NCI-H2029 treated with DMSO at 0.1 percent for 48 hours (cell line): Measurements from ENCODE around the gene GADL1.
A peak's percentile ranks its signal among the peaks of the same experiment; 100 is the strongest.

Experiments used
- DNase-seq: peaks from one replicate; lab custom pipeline; 2025; lab: John Stamatoyannopoulos, UW

Gene GADL1

DNA sequence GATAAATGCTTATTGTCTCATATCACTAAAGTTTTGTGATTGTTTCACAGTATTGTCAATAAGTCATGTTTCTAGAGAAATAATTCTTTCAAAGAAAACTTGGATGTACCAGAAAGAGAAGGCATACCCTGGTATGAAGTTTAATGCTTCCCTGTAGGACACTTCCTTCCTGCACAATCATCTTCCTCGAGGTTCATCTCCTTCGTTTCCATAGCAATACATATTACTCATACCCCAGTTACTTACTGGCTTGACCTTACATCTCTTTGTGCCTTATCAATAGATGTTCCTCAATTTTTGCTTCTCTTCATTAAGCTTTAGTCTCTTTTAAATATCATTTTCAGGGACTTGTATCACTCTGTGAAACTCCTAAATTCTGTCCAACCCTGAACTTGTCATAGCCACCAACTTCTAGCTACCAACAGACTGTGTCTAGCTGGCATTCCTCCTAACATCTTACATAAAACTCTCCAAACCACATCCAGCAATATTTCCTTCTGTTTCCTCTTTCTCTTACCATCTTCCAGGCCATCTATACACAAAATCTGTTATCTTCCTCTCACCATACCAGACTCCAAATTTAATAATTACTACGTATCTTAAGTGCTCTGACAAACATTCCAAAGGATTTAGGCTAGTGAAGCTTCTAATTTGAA, 134.3 kb downstream of the GADL1 start:
- DNase-seq, result no peak

DNA sequence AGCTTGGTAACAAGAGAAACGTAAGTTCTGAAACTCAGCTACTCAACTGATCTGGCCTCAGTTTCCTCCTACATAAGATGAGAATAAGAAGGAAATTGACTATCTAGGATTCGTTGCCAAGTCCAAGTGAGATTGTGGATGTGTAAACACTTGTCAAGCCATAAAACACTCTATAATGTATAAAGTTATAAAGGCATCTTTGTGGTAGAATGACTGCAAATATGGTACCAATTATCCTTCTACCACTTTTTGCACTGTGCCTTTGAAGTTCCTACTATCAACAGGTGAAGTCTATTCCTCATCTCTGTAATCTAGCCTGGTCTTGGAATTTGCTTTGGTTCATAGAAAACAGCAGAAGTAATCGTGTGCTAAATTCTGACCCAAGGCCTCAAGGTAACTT, 138.2 kb downstream of the GADL1 start:
- DNase-seq, result no peak

DNA sequence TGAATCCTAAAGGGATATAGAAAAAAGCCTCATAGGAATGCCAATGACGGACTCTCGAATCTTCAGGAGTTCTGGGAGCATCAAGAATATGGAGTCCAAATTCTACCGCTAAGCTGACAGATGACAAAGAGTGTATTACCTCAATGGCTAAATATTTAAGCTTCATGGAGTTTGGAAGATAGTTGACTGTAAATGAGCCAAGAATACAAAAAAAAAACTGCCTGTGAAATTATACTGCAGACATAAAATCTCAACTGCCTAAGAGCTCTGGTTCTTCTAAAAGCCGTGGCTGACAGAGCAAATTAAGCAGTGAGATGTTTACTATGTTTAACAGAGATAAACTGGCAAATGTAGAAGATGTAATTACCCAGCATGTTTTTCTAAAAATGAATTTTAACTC, 140.0 kb downstream of the GADL1 start:
- no peak for DNase-seq

DNA sequence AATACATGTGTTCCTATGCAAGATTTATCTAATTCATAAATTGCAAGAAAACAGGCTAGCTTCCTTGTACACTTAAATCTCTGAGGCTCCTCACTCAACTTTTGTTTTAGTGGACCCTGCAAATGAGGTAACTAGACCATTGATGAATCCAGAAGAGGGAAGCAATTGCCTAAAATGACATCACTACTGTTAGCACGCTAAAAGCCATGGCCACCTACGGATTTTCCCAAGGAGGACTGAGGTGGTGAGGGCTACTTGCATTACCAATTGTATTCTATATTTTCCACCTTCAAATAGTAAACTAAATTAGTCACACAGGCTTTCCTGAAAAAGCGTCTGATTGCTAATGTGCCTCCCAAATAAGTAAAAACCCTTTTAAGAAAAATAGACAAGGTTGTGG, 140.7 kb downstream of the GADL1 start:
- DNase-seq, result no peak

DNA sequence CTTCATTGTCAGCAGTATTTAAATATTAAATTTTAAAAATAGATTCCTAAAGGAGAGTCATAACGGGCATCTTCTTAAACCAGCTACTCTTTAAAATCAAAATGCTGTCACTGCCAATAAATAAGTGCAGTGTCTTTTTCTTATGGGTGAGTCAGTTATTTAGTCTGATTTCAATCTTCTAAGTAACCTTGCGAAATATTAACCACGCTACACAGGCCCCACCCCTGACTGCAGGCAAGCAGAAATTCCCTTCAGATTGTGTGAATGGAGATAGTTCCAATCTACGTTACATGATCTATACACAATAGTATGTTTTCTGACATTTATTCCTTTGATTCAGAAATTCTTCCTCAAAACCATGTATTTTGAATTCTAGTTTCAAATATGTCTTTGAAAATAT, 141.5 kb downstream of the GADL1 start:
- no peak for DNase-seq

DNA sequence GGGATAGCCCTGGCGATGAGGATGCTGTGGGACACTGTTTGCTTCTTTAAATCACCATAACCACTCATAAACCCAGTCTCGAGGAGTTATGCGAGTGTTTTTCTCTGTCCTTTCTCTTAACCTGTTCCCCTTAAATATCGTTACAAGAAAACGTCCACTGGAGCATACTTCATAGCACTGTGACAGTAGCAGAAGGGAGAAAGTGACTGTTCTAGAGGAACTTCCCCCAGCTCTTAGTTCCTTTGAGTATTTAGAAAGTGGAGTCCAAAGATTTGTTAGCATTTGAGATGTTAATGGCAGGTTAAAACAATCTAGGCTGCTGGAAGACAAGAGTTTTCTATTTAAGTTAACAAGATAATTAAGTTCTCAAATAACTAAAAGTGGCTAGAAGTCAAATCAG, 142.0 kb downstream of the GADL1 start:
- DNase-seq, result no peak

DNA sequence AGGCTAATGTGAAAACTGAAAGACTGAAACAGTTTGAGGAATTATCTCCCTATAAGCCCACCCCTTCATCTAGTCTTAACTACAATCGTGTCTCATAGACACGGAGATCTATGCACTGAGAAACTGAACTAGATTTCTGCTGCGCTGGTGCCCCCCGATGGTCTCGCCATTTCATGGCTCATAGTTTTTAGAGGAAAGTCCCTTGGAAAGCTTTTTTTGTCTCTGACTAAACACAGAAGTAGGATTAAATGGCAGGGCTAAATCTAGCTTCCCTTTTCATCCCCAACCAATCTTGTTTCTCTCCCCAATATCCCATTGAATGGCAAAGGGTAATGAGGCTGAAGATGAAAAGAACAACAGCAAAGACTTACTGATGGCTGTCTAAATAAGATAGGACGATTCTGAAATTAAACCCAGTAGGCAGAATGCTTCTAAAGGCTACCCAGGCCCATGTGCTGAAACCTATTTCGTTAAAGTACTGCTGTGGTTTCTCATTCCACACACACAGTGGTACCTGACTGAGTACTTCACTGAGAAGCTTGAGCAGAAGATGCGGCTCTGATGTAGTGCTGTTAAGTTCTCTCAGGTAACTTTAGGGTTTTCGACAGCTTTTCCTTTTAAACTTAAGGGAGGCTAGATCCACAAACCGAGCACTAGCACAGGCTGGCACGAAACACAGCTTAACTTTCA, 142.7 kb downstream of the GADL1 start:
- no peak for DNase-seq

DNA sequence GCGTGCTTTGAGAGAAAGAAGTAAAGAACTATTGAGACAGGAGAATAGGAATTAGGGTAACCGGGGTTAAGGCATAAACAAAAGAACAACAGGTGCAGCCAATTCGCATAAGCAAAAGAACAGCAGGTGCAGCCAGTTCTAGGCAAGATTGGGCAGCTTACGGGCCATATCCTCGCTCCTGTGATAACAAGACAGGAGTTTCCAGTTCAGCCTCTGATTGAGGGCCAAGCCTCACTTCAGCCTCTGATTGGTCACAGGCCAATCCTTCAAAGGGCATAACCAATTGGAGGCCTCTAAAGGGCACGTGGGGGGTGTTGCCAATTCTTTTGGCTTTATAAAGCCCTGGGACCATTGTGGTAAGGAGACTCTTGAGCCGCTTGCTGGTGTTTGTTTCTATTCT, 143.5 kb downstream of the GADL1 start:
- DNase-seq, result no peak

DNA sequence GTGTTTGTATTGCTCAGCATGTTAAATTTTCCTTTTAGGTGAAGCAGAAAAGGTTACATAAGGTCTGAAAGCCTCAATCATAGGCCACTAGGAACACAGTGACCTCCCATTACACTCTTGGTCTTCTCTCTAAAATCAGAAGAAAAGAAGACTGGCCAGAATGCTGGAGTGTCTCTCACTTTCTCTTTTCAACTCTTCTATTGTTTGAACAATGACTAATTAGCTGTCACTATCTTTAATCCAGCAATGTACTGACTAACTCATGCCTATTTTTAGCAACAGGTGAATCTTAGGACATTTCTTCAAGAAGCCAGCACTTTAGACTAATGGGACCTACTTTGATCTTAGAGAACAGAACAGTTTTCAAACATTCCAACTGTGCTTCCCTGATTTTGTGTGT, 145.2 kb downstream of the GADL1 start:
- DNase-seq, result no peak

DNA sequence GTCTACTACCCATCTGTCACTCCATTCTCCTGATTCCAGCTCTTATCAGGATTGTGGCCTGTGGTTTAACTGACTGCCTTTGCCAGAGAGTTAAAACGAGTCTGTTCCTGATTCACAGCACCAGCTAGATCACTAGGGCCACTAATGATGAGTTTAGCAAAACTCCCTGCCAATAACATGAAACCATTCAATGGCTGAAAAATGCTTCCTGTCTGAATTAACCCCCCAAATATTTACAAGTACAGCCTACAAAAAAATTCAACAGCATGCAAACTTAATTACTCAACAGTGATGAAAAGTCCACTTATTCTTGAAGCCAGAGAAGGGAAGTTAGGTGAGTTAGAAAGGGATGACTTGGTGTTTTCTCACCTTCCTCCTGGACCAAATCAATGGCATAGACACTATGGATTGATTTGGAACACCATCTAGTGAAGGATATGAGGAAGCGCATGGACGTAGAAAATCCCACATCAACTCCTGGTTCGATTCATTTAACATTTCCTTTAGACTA, 146.6 kb downstream of the GADL1 start:
- no peak for DNase-seq

DNA sequence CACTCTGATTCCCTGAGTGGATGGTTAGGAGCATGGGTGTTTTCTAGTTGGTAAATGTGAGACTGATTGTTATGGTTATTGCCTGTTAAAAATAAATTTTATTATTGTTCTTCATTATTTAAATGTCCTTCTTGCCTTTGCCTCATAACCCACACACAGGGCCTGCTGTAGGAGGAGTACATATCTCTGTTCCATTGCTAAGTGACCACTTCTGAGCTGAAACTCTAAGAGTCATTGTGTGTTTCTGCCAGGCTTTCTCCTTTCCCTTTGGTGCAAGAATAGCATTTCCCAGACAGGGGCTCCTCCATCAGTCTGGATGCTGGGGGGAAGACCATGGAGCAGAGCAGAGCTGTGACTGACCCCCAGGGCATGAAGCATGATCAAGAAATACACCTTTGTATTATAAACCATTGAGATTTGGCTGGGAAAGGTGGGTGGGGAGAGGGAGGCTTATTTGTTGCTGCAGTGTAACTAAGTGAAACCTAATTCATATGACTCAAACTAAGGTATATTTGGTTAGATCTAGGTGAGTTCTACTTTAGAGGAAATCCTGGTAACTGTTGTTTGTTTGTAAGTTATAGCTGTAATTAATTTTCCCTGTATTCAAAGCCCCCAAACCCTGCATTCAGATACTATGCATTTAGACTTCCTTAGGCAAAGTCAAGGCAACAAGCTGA, 150.7 kb downstream of the GADL1 start:
- no peak for DNase-seq

DNA sequence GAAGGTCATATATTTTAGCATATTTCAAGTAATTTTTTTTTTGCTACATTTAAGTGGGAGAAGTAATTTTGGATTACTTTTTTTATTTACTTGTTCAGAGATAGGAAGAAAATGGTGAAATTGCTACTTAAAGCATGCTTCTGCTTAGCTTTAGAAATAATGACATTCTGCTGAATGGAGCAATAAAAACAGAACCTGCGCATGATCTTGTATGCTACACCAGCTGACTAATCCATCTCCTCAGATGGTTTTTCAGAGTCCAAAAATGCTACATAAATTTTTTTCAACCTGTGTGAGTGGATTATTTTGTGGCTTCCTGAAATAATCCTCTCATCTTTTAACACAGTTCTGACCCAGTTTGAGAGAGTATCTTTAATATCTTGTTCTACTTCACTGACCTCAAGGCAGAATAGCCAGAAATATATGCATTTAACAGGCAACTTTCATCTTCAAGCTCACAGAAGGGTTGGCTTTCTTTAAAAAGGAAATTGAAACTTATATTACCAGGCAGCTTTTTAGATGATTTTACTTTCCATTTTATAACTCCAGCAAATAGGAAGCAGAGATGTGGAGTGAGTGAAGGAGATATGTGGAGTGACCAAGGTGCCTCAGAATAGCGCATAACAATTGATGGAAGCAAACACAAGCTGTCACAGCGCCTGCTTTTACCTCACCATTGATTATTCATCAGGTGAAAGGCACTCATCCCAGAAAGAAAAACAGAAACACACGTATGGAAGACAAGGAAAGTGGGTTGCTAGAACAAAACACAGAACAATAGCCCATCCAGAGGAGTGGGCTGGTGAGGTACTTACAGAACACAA, 151.5 kb downstream of the GADL1 start:
- peak; percentile 16 for DNase-seq

DNA sequence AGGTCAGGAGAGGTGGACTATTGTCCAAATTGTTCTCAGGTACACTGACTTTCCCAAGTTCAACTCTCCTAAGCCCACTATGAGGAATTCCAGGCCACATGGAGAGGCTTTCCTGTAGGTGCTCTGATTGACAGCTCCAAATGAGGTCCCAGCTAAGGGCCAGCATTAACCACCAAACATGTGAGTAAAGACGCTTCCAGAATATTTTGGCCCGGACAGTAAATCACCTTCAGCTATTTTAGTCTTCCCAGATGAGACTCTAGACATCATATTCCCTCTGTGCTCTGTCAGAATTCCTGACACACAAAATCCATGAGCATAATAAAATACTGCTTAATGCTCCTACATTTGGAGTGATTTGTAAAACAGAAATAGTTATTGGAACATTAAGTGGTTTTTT, 152.6 kb downstream of the GADL1 start:
- no peak for DNase-seq

DNA sequence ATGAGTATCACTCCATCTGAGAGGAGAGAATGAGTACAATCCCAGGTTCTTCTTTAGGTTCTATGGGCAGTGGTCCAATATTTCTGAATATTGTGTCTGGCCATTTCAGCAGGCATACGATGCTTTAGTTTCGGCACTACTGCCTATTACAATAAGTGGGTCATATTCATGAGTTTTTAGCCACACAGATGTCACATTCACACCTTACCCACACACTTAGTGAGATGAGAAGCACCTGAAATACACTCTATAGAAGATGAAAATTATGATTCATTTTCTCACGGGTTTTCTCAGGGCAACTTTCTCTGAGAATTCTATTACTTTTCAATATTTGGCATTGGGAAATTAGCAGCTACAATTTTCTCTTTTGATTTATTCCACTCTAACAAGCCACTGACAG, 155.9 kb downstream of the GADL1 start:
- no peak for DNase-seq

DNA sequence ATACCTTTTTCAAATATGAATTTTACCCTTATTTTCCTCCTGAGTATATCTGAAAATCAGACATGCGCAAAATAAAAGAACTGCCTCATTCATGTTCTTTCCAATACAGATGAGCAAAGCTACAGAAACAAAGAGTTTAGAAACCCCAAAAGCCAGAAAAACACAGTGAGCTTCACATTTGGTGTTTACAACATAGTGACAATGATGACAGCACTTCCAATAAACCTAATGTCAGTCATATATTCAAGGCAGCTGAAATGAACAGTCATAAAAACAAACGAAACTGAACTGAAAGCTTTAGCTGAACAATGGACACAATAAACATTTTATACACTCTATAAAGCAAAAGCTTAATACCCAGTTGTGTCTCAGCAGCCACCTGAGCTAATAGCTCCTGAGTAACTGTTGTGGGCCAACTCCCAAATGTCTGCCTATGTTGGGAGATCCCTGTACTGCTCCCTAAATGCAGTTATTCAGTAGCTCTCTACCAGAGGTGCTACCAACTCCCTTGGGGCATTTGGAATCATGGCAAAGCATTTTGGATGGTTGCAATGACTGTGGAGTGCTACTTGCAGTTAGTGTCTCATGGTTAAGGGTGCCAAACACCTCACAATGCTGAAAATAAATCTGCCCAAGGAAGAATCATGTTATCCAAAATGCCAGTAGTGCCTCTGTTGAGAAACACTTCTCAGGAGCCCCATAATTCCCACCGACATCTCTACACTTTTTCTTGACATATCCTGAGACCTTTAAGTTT, 156.5 kb downstream of the GADL1 start:
- DNase-seq, result no peak

DNA sequence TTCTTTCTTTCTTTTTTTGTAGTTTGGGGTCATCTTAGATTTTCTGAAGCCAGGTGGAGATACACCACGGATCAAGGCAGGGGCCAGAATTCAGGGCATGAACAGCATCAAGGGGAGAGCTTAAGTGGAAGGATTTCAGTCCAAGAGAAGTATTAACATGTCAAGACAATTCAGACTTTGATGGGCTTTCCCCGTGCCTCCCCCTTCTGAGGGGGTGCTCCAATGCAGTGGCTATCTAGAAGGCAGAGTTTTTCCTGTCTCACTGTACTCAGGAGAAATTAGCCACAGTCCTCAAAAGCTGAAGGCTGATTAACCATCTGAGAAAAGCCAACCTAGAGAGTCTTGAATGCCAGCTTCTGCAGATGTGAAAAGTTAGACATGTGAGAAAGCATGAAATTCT, 160.8 kb downstream of the GADL1 start:
- no peak for DNase-seq

DNA sequence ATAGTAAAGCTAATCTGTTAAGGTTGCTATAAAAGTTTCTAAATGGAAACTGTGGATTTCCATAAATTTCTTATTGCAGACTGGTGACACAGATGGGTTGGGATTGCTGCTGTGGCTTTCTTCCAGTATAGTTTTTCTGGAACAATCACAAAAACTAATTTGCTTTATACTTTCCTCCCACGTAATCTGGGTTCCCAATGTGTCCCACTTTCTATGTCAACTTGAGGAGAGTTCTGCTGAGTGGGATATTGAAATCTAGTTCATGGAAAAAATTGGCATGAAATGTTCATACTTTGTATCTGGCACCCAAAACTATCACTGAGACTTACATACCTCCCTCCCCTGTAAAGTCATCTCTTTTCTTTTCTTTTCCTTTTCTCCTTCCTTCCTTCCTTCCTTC, 161.3 kb downstream of the GADL1 start:
- no peak for DNase-seq

DNA sequence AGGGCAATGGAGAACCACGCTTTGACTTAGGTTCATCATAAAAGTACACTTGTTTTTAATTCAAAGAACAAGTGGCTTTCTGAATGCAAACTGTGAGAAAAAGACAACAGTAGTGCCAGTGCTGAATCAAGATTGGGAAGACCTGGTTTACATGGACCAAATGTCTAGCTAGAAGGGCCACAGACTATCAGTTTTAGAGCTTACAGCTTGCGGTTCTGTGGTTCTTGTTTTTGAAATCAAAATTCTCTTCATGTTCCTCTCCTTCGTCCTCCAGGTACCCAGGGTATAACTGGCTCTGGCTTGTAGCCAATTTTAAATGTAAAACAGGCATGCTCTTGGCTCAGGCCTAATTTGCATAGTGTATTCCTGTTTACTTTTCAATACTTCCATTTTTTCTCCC, 163.5 kb downstream of the GADL1 start:
- no peak for DNase-seq

DNA sequence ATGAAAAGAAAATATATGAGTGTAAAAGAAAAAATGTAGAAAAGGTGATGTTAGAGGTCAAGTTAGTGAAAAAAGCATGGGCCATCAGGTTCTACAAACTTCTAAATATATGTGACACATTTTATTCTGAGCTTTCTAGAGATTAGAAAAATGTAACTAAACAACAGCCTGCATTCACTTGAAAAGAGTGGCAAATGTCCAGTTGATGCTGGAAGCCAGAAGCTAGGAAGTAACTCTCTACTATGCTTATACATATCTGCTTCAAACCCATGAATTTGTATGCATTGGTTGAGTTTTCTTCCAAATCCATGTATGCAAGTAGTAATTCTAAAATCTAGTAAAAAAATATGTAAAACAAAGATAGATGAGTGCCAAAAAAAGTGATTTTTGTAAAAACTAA, 164.5 kb downstream of the GADL1 start:
- no peak for DNase-seq

DNA sequence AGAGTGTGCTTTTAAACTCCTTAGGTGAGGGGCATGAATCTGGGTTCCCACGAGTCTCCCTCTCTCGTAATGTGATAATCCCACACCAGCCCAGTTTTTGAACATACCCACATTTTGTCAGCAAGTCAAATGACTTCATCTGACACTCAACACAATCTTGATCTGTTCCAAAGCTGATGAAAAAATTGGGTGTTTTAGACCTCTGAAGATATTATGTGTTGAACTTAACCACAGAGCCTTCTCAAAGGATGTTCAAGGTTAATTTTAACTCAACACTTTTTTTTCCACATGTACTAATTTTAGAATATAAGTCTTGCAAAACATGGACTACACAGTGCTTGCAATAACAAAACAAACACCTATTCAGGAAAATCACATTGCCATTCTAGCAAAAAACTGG, 164.9 kb downstream of the GADL1 start:
- no peak for DNase-seq

DNA sequence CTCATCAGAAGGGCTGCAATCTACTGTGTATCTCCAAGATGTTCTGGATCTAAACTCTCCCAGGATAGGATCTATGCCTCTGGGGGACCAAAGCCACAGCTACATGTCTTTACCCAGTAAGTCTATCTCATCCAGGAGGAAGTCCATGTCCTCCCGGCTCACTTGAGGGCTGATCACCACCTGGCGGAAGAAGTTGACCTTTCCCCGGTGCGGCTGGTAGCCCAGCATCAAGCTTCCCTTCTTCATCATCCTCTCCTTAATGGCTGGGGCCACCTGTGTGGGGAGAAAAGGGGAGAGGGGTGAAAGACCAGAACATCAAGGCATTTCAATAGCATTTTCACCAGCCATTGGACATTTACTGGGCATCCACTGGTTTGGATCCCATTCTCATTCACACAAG, 166.3 kb downstream of the GADL1 start:
- DNase-seq, result no peak

DNA sequence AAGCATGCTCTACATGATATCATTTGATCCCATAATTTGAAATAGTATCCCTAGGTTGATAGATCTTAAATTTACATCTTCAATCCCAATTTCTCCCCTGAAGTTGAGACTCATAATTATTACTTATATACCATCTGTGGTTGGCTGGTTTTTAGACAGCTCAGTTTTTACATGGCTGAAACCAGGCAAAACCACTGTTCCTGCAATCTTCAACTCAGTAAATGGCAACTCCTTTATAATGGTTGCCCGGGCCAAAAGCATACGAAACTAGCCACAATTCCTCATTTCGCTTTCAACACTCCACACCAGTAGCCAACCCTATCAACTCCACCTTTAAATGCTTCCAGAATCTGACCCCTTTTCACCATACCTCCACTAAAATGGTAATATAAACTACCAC, 169.6 kb downstream of the GADL1 start:
- DNase-seq, result no peak
